DOHH2 (cell line): ENCODE results near the gene REST.

Experiments used
- H3F3A ChIP-seq: fragments of 200-600 bp; sonication (generic), shearing (Covaris generic); 2 replicates; pipeline ENCODE4 v1.6.0; 2016; ENCODE audit warnings: antibody characterized with exemption, mild to moderate bottlenecking; ENCODE audit not compliant: control insufficient read depth, insufficient read depth
- H3K27ac ChIP-seq: fragments of 200-600 bp; sonication (generic); 2 replicates; pipeline ENCODE4 v1.5.1; 2014; ENCODE audit warnings: low read depth, mild to moderate bottlenecking, low read length, moderate library complexity
- H3K27me3 ChIP-seq: fragments of 200-600 bp; sonication (generic); 2 replicates; pipeline ENCODE4 v1.6.1; 2014; ENCODE audit warnings: mild to moderate bottlenecking, low read length, mixed read lengths; ENCODE audit not compliant: control insufficient read depth
- H3K36me3 ChIP-seq: fragments of 200-600 bp; sonication (generic); 2 replicates; pipeline ENCODE4 v1.6.1; 2014; ENCODE audit warnings: mild to moderate bottlenecking, low read length, moderate library complexity, mixed read lengths; ENCODE audit not compliant: control insufficient read depth
- H3K4me1 ChIP-seq: fragments of 200-600 bp; sonication (generic); 2 replicates; pipeline ENCODE4 v1.6.1; 2014; ENCODE audit warnings: mild to moderate bottlenecking, low read length, mixed read lengths; ENCODE audit not compliant: control insufficient read depth
- H3K4me2 ChIP-seq: fragments of 200-600 bp; sonication (generic); 2 replicates; pipeline ENCODE4 v1.6.0; 2014; ENCODE audit warnings: mild to moderate bottlenecking, low read length, moderate library complexity
- H3K4me3 ChIP-seq: fragments of 200-600 bp; sonication (generic); 2 replicates; pipeline ENCODE4 v1.5.1; 2014; ENCODE audit warnings: mild to moderate bottlenecking, low read length, mixed read lengths
- H3K79me2 ChIP-seq: fragments of 200-600 bp; sonication (generic); 2 replicates; pipeline ENCODE4 v1.6.1; 2014; ENCODE audit warnings: mild to moderate bottlenecking, low read length, mixed read lengths; ENCODE audit not compliant: control insufficient read depth
- H3K9me2 ChIP-seq: fragments of 200-600 bp; sonication (generic); replicated peaks from 2 replicates; pipeline ENCODE4 v1.6.1; 2014; ENCODE audit warnings: mild to moderate bottlenecking, low read length, mixed read lengths; ENCODE audit not compliant: control insufficient read depth
- H3K9me3 ChIP-seq: fragments of 200-600 bp; sonication (generic); 2 replicates; pipeline ENCODE4 v1.6.1; 2014; ENCODE audit warnings: antibody characterized with exemption, low read length, mixed read lengths; ENCODE audit not compliant: control insufficient read depth, insufficient read depth
- H4K20me1 ChIP-seq: fragments of 200-600 bp; sonication (generic); 2 replicates; pipeline ENCODE4 v1.6.0; 2014; ENCODE audit warnings: low read depth, mild to moderate bottlenecking, antibody characterized with exemption, low read length, moderate library complexity; ENCODE audit not compliant: control insufficient read depth, insufficient read depth
- CTCF ChIP-seq: fragments of 200-600 bp; sonication (generic); IDR thresholded peaks from one replicate; pipeline ENCODE4 v1.5.1; 2014; ENCODE audit warnings: antibody characterized with exemption, mild to moderate bottlenecking, low read depth, low read length; ENCODE audit not compliant: poor library complexity, severe bottlenecking
- EZH2phosphoT487 ChIP-seq: fragments of 200-600 bp; sonication (generic); IDR thresholded peaks from 2 replicates; pipeline ENCODE4 v1.6.1; 2017; ENCODE audit warnings: borderline replicate concordance, mild to moderate bottlenecking, antibody characterized with exemption, low read length, moderate library complexity, mixed read lengths

REST gene

GRCh38 chr4:56990109-56990905 lies 82.6 kb downstream of the REST start:
- Histone ChIP-seq H3F3A (peaks cover 2% of the 10 kb centered on the region; the same call in 1 of the 2 replicates), H3K27ac (no peak overlapping the region), H3K9me2 (no peaks in the 10 kb centered on the region), H3K4me3 (no peak overlapping the region), H3K9me3 (no peaks in the 10 kb centered on the region), H3K36me3 (peaks cover 92% of the 10 kb centered on the region), H3K27me3 (no peaks in the 10 kb centered on the region), H3K4me1 (no peaks in the 10 kb centered on the region), H3K4me2 (no peak overlapping the region), H3K79me2 (peaks cover 89% of the 10 kb centered on the region), H4K20me1 (peaks cover 13% of the 10 kb centered on the region; the same call in 1 of the 2 replicates)
- TF ChIP-seq CTCF (no peak), EZH2phosphoT487 (no peak)

GRCh38 chr4:56995525-56995924 lies 87.8 kb downstream of the REST start:
- Histone ChIP-seq H3K4me2 (no peak overlapping the region), H4K20me1 (no peaks in the 10 kb centered on the region), H3K27ac (no peak overlapping the region), H3K79me2 (peaks cover 58% of the 10 kb centered on the region), H3F3A (peaks cover 2% of the 10 kb centered on the region; the same call in 1 of the 2 replicates), H3K9me2 (no peaks in the 10 kb centered on the region), H3K36me3 (peaks cover 87% of the 10 kb centered on the region), H3K4me3 (no peak overlapping the region), H3K4me1 (no peaks in the 10 kb centered on the region), H3K27me3 (no peaks in the 10 kb centered on the region), H3K9me3 (no peaks in the 10 kb centered on the region)
- TF ChIP-seq CTCF, result no peak
- TF ChIP-seq EZH2phosphoT487, result no peak

GRCh38 chr4:56999751-57000150 lies 92.1 kb downstream of the REST start:
- TF ChIP-seq CTCF, result no peak
- no peak for TF ChIP-seq EZH2phosphoT487
- peaks cover 22% of the 10 kb centered on the region for H3K79me2 ChIP-seq
- no peaks in the 10 kb centered on the region for H3K9me3 ChIP-seq
- no peak overlapping the region for H3K4me2 ChIP-seq
- H3K27ac ChIP-seq, result no peak overlapping the region
- H3K4me3 ChIP-seq, result no peak overlapping the region
- H4K20me1 ChIP-seq, result no peaks in the 10 kb centered on the region
- no peaks in the 10 kb centered on the region for H3F3A ChIP-seq
- H3K9me2 ChIP-seq, result no peaks in the 10 kb centered on the region
- H3K27me3 ChIP-seq, result no peaks in the 10 kb centered on the region
- peaks cover 74% of the 10 kb centered on the region for H3K36me3 ChIP-seq
- H3K4me1 ChIP-seq, result no peaks in the 10 kb centered on the region
